KOPT-K1 (cell line): ENCODE measurements around the gene PTTG1IP2.

Source experiments
- H3K27ac ChIP-seq: fragments of 200-600 bp; sonication (generic); 2 replicates; pipeline ENCODE4 v1.5.1; 2016; ENCODE audit warnings: antibody characterized with exemption, mild to moderate bottlenecking, low read depth, low read length; ENCODE audit not compliant: poor library complexity, severe bottlenecking
- H3K36me3 ChIP-seq: fragments of 200-600 bp; sonication (generic); 2 replicates; pipeline ENCODE4 v1.5.1; 2017; ENCODE audit warnings: antibody characterized with exemption, mild to moderate bottlenecking, low read length, moderate library complexity; ENCODE audit not compliant: insufficient read depth
- H3K9me3 ChIP-seq: fragments of 200-600 bp; sonication (generic); 2 replicates; pipeline ENCODE4 v1.5.1; 2017; ENCODE audit warnings: antibody characterized with exemption, low read length, mild to moderate bottlenecking; ENCODE audit not compliant: insufficient read depth, poor library complexity, severe bottlenecking

The PTTG1IP2 gene

DNA sequence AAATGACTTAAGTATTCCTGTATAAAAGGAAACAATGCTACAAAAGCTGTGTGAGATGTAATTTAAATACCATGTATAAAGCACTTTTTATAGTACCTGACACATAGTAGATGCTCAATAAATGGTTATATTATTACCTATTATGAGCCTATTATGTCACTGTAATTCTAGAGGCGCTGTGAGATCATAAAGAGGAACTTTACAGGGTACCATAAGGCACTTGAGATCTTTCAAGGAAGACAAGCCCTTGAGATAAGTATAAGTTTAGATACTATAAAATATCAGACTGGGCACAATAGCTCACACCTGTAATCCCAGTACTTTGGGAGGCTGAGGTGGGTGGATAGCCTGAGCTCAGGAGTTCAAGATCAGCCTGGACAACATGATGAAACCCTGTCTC is 38.3 kb downstream of the PTTG1IP2 start:
- Histone ChIP-seq H3K27ac (no peak overlapping the region), H3K9me3 (no peaks in the 10 kb centered on the region), H3K36me3 (no peaks in the 10 kb centered on the region)

GRCh38 chr7:90511776-90512175 is 42.3 kb downstream of the PTTG1IP2 start:
- Histone ChIP-seq H3K27ac (no peak overlapping the region), H3K36me3 (no peaks in the 10 kb centered on the region), H3K9me3 (no peaks in the 10 kb centered on the region)

- Histone ChIP-seq H3K36me3 (no peaks in the 10 kb centered on the region), H3K27ac (no peak overlapping the region), H3K9me3 (no peaks in the 10 kb centered on the region)
These were observed 43.4 kb downstream of the PTTG1IP2 start for GRCh38 chr7:90512821-90513254.

GRCh38 chr7:90516257-90516656 is 46.8 kb downstream of the PTTG1IP2 start:
- Histone ChIP-seq H3K36me3 (no peaks in the 10 kb centered on the region), H3K9me3 (no peaks in the 10 kb centered on the region), H3K27ac (no peak overlapping the region)

DNA sequence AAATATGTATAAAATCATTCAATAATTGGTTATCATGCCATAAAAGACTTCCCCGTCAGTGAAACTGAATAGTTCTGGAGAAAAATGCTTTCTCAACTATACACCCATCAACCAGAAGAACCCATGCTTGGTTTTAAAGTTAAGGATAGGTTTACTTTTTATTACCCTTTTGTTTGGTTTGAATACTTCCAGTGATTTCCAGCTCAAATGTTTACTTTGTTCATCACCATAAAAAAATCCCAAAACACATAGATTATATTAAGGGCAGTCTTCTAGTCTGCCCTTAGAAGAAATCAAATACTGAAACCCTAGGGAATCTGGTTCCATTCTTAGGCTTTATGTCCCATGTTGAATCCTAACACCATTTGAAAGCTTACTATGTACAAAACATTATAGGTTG is 49.2 kb downstream of the PTTG1IP2 start:
- H3K36me3 ChIP-seq, result no peaks in the 10 kb centered on the region
- no peak overlapping the region for H3K27ac ChIP-seq
- H3K9me3 ChIP-seq, result no peaks in the 10 kb centered on the region

GRCh38 chr7:90520484-90520883 is 51.0 kb downstream of the PTTG1IP2 start:
- H3K27ac ChIP-seq, result no peak overlapping the region
- no peaks in the 10 kb centered on the region for H3K36me3 ChIP-seq
- no peaks in the 10 kb centered on the region for H3K9me3 ChIP-seq

DNA sequence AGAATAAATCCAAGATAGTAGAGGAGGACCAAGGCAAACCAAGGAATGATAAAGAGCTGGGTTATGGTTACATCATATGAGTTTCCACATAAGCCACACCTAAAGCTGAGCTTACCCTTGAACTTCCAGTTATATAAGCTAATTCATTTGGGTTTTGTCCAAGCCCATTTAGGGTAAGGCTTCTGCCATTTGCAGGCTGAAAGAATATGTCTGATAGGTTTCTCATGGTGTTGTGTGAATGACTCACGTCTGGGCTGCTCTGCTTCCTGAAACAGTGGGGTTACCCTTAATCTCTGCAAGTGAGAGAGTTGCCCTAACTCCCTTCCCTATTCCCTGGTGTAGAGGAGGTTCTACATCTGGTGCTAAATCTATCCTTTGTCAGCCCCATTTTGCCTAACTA is 60.8 kb downstream of the PTTG1IP2 start:
- H3K9me3 ChIP-seq, result no peaks in the 10 kb centered on the region
- no peaks in the 10 kb centered on the region for H3K36me3 ChIP-seq
- no peak overlapping the region for H3K27ac ChIP-seq

- Histone ChIP-seq H3K27ac (no peak overlapping the region), H3K36me3 (no peaks in the 10 kb centered on the region), H3K9me3 (no peaks in the 10 kb centered on the region)
These were observed 62.9 kb downstream of the PTTG1IP2 start for GRCh38 chr7:90532231-90532929.

DNA sequence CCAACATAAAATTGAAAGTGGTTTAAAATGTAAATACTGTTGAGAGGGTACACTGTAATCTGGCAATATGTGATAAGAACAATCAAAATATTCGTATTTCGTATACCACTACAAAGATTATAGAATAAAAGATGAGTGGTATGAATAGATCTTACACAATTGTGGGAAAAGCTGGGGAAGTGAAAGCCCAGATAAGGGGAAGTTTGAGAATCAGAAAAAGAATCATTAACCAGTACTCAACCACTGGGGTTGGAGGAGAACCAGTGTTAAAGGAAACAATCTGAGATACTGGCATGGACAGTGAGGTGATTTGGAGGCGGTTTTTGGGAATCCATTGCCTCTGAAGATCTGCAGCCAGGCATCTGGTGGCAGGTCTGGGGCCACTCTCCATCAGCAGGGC is 67.0 kb downstream of the PTTG1IP2 start:
- Histone ChIP-seq H3K27ac (no peak overlapping the region), H3K36me3 (no peaks in the 10 kb centered on the region), H3K9me3 (no peaks in the 10 kb centered on the region)

DNA sequence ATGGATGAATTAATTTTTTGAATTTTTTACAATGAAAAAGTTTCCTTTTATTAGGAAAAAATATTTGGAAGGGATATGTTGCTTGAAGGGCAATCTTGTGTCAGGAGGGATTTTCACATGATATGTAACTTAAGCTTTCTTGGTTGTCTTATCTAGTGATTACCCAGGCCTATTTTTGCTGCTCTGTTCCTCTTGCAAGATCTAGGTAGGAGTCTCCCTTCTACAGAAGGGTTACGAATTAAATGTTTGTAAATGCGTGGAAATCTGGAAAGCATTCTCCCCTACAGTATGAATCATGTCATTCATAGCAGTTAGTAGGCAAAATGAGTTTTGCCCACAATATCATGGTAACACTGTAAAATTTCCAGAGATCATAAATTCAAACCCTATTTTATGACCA is 69.0 kb downstream of the PTTG1IP2 start:
- H3K36me3 ChIP-seq, result no peaks in the 10 kb centered on the region
- H3K27ac ChIP-seq, result no peak overlapping the region
- no peaks in the 10 kb centered on the region for H3K9me3 ChIP-seq

GRCh38 chr7:90540406-90540805 is 71.0 kb downstream of the PTTG1IP2 start:
- no peak overlapping the region for H3K27ac ChIP-seq
- H3K36me3 ChIP-seq, result no peaks in the 10 kb centered on the region
- H3K9me3 ChIP-seq, result no peaks in the 10 kb centered on the region

- Histone ChIP-seq H3K36me3 (no peaks in the 10 kb centered on the region), H3K9me3 (no peaks in the 10 kb centered on the region), H3K27ac (no peak overlapping the region)
These were observed 81.6 kb downstream of the PTTG1IP2 start for GRCh38 chr7:90551036-90551435.

- Histone ChIP-seq H3K9me3 (no peaks in the 10 kb centered on the region), H3K36me3 (no peaks in the 10 kb centered on the region), H3K27ac (no peak overlapping the region)
These were observed 83.1 kb downstream of the PTTG1IP2 start for GRCh38 chr7:90552521-90552920.

DNA sequence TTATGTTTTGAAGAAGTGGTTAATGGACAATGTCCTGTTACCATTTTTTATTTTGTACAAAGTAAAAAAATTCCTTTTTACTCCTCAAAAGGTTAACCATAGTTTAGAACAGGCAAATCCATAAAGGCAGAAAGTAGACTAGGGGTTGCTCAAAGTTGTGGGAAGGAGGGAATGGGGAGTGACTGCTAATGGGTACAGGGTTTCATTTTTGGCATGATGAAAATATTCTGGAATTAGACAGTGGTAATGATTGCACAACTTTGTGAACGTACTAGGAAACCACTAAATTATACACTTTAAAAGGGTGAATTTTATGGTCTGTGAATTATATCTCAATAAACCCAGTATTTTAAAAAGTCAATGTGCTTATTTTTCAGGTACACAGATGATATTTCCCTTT is 91.3 kb downstream of the PTTG1IP2 start:
- Histone ChIP-seq H3K36me3 (no peaks in the 10 kb centered on the region), H3K9me3 (no peaks in the 10 kb centered on the region), H3K27ac (no peak overlapping the region)
